Body of pancreas (tissue), 4 donors: Measurements from ENCODE around the gene C19orf81. TPM values are rescaled to one million over a fixed set of nuclear protein-coding genes. Genes with fewer than 3 reads are reported as not detected.

Experiments
- ATAC-seq: fragments of 150-250 bp; one replicate; pipeline ENCODE4 v1.9.1; 2016
- DNase-seq, 4 donors: peaks; one replicate each; pipeline ENCODE4 v3.0.0-alpha.2; 2019
- H3K27ac ChIP-seq, 4 donors: fragments of 200-600 bp; sonication (generic); 1 replicate in 3 of 4; 2 replicates in 1 of 4; pipeline versions ENCODE4 v1.5.1 to v1.6.1; 2016 to 2019; ENCODE audit warnings: mild to moderate bottlenecking in 1 of 4, mixed read lengths in 1 of 4, moderate library complexity in 1 of 4
- H3K27me3 ChIP-seq, 2 donors: fragments of 200-600 bp; sonication (generic); one replicate each; pipeline ENCODE4 v1.6.0; 2016; ENCODE audit warnings: mild to moderate bottlenecking in 1 of 2
- H3K36me3 ChIP-seq, 2 donors: fragments of 200-600 bp; sonication (generic); replicated peaks in 1 of 2; 2 replicates each; pipeline ENCODE4 v1.5.1; 2016; ENCODE audit warnings: low read depth in 2 of 2; ENCODE audit not compliant: insufficient read depth in 1 of 2
- H3K4me1 ChIP-seq: fragments of 200-600 bp; sonication (generic); one replicate; pipeline ENCODE4 v1.6.0; 2016
- H3K4me3 ChIP-seq, 2 donors: fragments of 200-600 bp; sonication (generic); 1 replicate in 1 of 2; 2 replicates in 1 of 2; pipeline ENCODE4 v1.5.1; 2016 to 2019
- H3K9me3 ChIP-seq, 3 donors: fragments of 200-600 bp; sonication (generic); 1 replicate in 2 of 3; 2 replicates in 1 of 3; pipeline ENCODE4 v1.5.1; 2016
- POLR2A ChIP-seq, 3 donors: fragments of 450-650 bp; IDR thresholded peaks; one replicate each; pipeline ENCODE4 v1.6.1; 2016; ENCODE audit warnings: antibody characterized with exemption in 3 of 3, mild to moderate bottlenecking in 2 of 3
- WGBS, 2 donors: methylation state at CpG; one replicate each; pipeline ENCODE4 v1.1.5; 2017; 5-methylcytosine and 5-hydroxymethylcytosine counted together
- intact Hi-C: fragments of 100-400 bp; cut with DNase I; formaldehyde crosslinking; loops from one replicate; pipeline ENCODE4 v1.15.1; 2023
- total RNA-seq, 2 donors: library from RNA; depleted of rRNA; stranded (reverse); fragments of >200 nt; gene quantifications; one replicate each; pipeline ENCODE4 v1.1.0, GENCODE V29; 2016
- TF ChIP-seq, protein P1 (sequence below), 7 experiments: fragments of 450-650 bp in 4 of 7; fragments of 200-600 bp in 3 of 7; sonication (generic) in 3 of 7; IDR thresholded peaks; one replicate each; pipeline ENCODE4 v1.5.1; 2016 to 2019; ENCODE audit warnings: antibody characterized with exemption in 7 of 7

Gene C19orf81
- total RNA-seq, 2 donors from 2014 or later = not detected

DNA sequence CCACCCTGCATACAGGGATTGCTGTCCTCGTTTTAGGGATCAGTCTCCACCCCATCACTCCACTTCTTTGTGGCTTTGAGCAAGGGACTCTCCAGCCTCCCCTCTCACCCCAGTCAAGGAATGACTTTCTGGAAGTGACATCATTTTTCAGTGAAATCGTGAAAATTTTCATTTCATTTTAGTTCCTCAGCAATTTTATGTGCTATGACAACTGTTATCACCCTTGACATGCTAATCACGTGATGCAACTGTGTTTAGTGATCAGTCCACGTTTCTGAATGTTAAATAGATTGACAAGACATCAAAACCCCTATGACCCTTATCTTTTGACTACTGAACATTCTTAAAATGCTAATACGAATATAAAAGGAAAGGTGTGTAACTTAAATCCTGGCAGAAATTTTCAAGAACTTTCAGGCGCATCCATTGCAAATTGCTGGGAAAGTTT lies 8.0 kb downstream of the C19orf81 start:
- Histone ChIP-seq H3K27me3 (peaks cover 0 to 20% of the 10 kb centered on the region in 2 donors), H3K4me3 (no peak overlapping the region), H3K4me1 (peaks cover 13% of the 10 kb centered on the region), H3K36me3 (no peaks in the 10 kb centered on the region), H3K9me3 (peaks cover 0 to 14% (median 0%) of the 10 kb centered on the region in 3 donors), H3K27ac (no peak overlapping the region)
- TF ChIP-seq, protein P1, sequence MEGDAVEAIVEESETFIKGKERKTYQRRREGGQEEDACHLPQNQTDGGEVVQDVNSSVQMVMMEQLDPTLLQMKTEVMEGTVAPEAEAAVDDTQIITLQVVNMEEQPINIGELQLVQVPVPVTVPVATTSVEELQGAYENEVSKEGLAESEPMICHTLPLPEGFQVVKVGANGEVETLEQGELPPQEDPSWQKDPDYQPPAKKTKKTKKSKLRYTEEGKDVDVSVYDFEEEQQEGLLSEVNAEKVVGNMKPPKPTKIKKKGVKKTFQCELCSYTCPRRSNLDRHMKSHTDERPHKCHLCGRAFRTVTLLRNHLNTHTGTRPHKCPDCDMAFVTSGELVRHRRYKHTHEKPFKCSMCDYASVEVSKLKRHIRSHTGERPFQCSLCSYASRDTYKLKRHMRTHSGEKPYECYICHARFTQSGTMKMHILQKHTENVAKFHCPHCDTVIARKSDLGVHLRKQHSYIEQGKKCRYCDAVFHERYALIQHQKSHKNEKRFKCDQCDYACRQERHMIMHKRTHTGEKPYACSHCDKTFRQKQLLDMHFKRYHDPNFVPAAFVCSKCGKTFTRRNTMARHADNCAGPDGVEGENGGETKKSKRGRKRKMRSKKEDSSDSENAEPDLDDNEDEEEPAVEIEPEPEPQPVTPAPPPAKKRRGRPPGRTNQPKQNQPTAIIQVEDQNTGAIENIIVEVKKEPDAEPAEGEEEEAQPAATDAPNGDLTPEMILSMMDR (IDR thresholded peaks at IDR 0.05) = no peak
- TF ChIP-seq POLR2A (IDR thresholded peaks at IDR 0.05) = no peak
- WGBS, 2 donors = 42 to 46% methylated on average over 6 of the region's 6 CpGs
- intact Hi-C loops = no loop called here
- DNase-seq (no peak), ATAC-seq (no peak)

DNA sequence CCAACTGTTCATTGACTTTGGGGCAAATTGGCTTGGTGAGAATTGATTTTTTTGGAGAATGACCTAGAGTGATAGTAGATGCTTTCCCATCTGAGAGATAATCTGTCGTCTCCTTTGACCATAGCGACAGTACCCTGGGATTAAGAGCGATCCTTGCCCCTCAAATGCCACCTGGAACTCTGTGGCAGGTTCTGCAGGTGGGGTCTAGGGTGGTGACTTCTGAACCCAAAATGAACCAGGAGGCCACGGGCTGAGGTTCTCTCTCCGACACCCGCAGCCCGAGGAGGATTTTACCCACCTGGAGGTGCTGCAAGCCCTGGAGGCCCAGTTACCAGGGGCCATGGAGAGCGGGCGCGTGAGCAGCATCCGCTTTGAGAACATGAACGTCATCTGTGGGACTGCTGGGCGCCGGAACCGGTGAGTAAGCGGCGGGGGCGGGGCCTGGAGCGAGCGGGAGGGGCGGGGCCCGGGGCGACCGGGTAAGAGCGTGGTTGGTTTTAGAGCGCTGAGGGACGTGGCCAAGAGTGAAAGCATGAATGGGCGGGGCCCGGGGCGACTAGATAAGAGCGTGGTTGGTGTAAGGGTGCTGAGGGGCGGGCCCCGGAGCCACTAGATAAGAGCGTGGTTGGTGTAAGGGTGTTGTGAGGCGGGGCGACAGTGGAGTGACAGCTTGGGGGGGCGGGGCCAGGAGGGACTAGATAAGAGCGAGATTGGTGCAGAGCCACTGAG lies 8.6 kb downstream of the C19orf81 start:
- no peak for TF ChIP-seq POLR2A (IDR thresholded peaks at IDR 0.05)
- TF ChIP-seq, protein P1 (IDR thresholded peaks at IDR 0.05) = no peak
- intact Hi-C loops = no loop called here
- DNase-seq = peak; percentile 76 to 96 (median 92)
- WGBS, 2 donors = 1 to 8% methylated on average over 22 to 38 of the region's 38 CpGs
- Histone ChIP-seq H3K27ac (peak overlapping the region in 2 of 4 donors; percentile 24 to 62), H3K9me3 (peaks cover 0 to 14% (median 0%) of the 10 kb centered on the region in 3 donors), H3K27me3 (peaks cover 0 to 20% of the 10 kb centered on the region in 2 donors), H3K36me3 (no peaks in the 10 kb centered on the region), H3K4me3 (no peak overlapping the region), H3K4me1 (peaks cover 13% of the 10 kb centered on the region)
- ATAC-seq = peak; percentile 87

DNA sequence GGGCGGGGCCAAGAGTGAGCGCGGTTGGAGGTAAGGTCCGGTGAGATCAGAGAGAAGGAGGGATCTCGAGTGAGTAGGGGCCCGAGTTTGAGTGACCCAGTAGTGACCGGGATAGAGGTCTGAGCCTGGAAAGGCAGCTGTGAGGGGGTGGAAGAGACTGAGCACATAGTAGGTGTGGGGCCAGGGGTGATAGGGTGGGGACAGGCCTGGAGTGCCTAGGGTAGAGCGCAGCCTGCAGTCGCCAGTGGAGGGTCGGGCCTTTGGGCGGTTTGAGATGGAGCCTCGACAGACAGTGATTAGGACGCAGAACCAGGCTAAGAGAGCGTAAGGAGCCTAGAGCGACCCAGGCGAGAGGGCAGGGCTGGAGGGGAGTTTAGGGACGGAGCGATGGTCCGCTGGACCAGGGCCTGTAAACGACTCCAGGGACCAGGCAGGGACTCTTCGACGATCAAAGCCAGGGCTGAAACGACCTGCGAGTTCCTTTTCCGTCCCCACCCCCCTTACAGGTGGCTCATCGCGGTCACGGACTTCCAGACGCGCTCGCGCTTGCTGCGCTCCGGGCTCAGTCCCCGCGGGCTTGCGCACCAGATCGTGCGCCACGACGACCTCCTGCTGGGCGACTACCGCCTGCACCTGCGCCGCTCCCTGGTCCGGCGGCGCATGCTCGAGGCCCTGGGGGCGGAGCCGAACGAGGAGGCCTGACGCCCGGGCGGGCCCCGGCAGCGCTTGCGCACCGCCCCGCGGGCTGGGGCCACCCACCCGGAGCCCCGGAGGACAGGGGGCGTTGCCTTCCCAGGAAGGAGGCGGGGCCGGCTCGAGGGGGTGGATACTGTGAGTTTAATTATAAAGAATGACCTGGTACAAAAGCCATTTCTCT lies 9.4 kb downstream of the C19orf81 start:
- WGBS, 2 donors = 2 to 3% methylated on average over 38 to 64 of the region's 67 CpGs

DNA sequence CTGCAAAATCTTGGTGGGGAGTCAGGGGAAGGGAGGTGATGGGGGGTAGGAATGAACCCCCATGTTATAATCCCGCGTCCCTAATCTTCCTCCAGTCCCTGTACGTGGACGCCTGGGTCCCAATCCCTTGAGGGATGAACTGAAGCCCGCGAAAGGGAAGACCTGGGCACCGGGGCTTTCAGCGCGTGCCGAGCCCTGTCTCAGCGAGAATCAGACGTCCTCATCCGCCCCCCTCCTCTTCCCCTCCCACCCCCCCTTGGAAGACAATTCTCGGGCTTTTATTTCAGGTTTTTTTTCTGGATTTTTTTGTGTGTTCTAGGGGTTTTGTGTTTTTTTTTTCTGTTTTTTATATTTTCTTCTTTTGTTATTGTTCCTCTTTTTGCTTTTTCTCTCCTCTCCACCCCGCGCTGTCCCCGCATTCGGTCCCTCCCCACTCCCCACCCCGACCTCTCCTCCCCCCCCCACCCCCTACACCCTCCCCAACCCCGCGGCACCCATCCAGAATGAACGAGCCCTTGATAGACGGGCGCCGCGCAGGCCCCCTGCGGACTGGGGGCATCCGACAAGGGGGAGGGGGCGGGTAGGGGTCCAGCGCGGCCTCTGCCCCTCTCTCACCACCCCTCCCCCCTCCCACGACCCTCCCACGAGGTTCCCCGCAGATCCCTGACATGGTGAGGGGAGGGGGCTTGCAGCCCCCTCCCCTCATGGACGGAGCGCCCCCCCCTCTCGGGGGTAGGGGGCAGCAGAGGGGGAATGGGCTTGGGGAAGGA lies 10.3 kb downstream of the C19orf81 start:
- intact Hi-C loops = no loop called here
- H3K36me3 ChIP-seq = no peaks in the 10 kb centered on the region
- no peak for ATAC-seq
- peaks cover 0 to 13% (median 0%) of the 10 kb centered on the region in 3 donors for H3K9me3 ChIP-seq
- H3K4me3 ChIP-seq = no peak overlapping the region
- DNase-seq = no peak
- H3K27me3 ChIP-seq = peaks cover 0 to 20% of the 10 kb centered on the region in 2 donors
- TF ChIP-seq, protein P1 (IDR thresholded peaks at IDR 0.05) = no peak
- no peak for TF ChIP-seq POLR2A (IDR thresholded peaks at IDR 0.05)
- WGBS, 2 donors = 1 to 3% methylated on average over 22 to 27 of the region's 37 CpGs
- H3K27ac ChIP-seq = no peak overlapping the region
- H3K4me1 ChIP-seq = peaks cover 13% of the 10 kb centered on the region

More for the DNA sequence above, 9.4 kb downstream of the C19orf81 start:
- ATAC-seq = peak; percentile 54
- intact Hi-C loops = no loop called here
- Histone ChIP-seq H3K36me3 (no peaks in the 10 kb centered on the region), H3K4me3 (no peak overlapping the region), H3K27me3 (peaks cover 0 to 20% of the 10 kb centered on the region in 2 donors), H3K27ac (peak overlapping the region in 3 of 4 donors; percentile 12 to 62 (median 49)), H3K4me1 (peaks cover 13% of the 10 kb centered on the region), H3K9me3 (peaks cover 0 to 14% (median 0%) of the 10 kb centered on the region in 3 donors)
- DNase-seq = peak; percentile 38 to 74 (median 72)
- peak in 2 of 3 donors; percentile 59 to 65 for TF ChIP-seq POLR2A (IDR thresholded peaks at IDR 0.05)
- TF ChIP-seq, protein P1 (IDR thresholded peaks at IDR 0.05) = no peak
